GM23338 (cell line): ENCODE data around the gene SEH1L. TPM values are rescaled to one million over a fixed set of nuclear protein-coding genes. Genes with fewer than 3 reads are reported as not detected.

Experiments
- ATAC-seq: fragments of 200-7000 bp; cut with Tn5 transposase; 3 replicates; pipeline ENCODE4 v1.9.1; 2020
- DNase-seq: peaks from one replicate; pipeline ENCODE4 v3.0.0-alpha.2; 2015; ENCODE audit warnings: low spot score
- H2AFZ ChIP-seq: fragments of 200-600 bp; sonication (generic); 2 replicates; pipeline ENCODE4 v1.8.0; 2016; ENCODE audit warnings: antibody characterized with exemption, mild to moderate bottlenecking, moderate library complexity
- H3F3A ChIP-seq: fragments of 200-600 bp; sonication (generic); replicated peaks from 2 replicates; pipeline ENCODE4 v1.8.0; 2017; ENCODE audit warnings: antibody characterized with exemption, mixed run types, low read depth
- H3K27ac ChIP-seq: fragments of 200-600 bp; sonication (generic); 2 replicates; pipeline ENCODE4 v1.6.1; 2016; ENCODE audit warnings: low read depth
- H3K27me3 ChIP-seq: fragments of 200-600 bp; sonication (generic); 2 replicates; pipeline ENCODE4 v1.8.0; 2016; ENCODE audit warnings: mild to moderate bottlenecking, mixed run types, moderate library complexity; ENCODE audit not compliant: insufficient read depth
- H3K36me3 ChIP-seq: fragments of 200-600 bp; sonication (generic); 2 replicates; pipeline ENCODE4 v1.8.0; 2016; ENCODE audit warnings: mild to moderate bottlenecking; ENCODE audit not compliant: insufficient read depth
- H3K4me1 ChIP-seq: fragments of 200-600 bp; sonication (generic); 2 replicates; pipeline ENCODE4 v1.8.0; 2016; ENCODE audit warnings: mild to moderate bottlenecking, moderate library complexity; ENCODE audit not compliant: insufficient read depth
- H3K4me2 ChIP-seq: fragments of 200-600 bp; sonication (generic); 2 replicates; pipeline ENCODE4 v1.7.1; 2017; ENCODE audit warnings: mixed run types
- H3K4me3 ChIP-seq: fragments of 200-600 bp; sonication (generic); 2 replicates; pipeline ENCODE4 v1.6.1; 2016; ENCODE audit warnings: mixed run types
- H3K79me2 ChIP-seq: fragments of 200-600 bp; sonication (generic); replicated peaks from 2 replicates; pipeline ENCODE4 v1.8.0; 2017; ENCODE audit warnings: mild to moderate bottlenecking; ENCODE audit not compliant: insufficient read depth
- H3K9me2 ChIP-seq: fragments of 200-600 bp; sonication (generic); 2 replicates; pipeline ENCODE4 v1.8.0; 2017; ENCODE audit not compliant: insufficient read depth
- H4K20me1 ChIP-seq: fragments of 200-600 bp; sonication (generic); replicated peaks from 2 replicates; pipeline ENCODE4 v1.8.0; 2017; ENCODE audit warnings: mild to moderate bottlenecking; ENCODE audit not compliant: insufficient read depth
- H3K27ac Mint-ChIP-seq: 2 replicates; pipeline ENCODE4 v1.8.0; 2020; ENCODE audit warnings: inconsistent platforms, mild to moderate bottlenecking, moderate library complexity, mixed read lengths
- H3K27me3 Mint-ChIP-seq: 3 replicates; pipeline ENCODE4 v1.8.0; 2022; ENCODE audit warnings: low read depth, mild to moderate bottlenecking, moderate library complexity, mixed read lengths, inconsistent platforms; ENCODE audit not compliant: insufficient read depth, poor library complexity
- H3K36me3 Mint-ChIP-seq: 3 replicates; pipeline ENCODE4 v1.8.0; 2021; ENCODE audit warnings: low read depth, mild to moderate bottlenecking, inconsistent platforms, moderate library complexity, mixed read lengths
- H3K4me1 Mint-ChIP-seq: 3 replicates; pipeline ENCODE4 v1.8.0; 2020; ENCODE audit warnings: mild to moderate bottlenecking, inconsistent platforms, mixed read lengths
- H3K4me3 Mint-ChIP-seq: 3 replicates; pipeline ENCODE4 v1.8.0; 2021; ENCODE audit warnings: moderate library complexity, mild to moderate bottlenecking, inconsistent platforms, mixed read lengths
- H3K9me3 Mint-ChIP-seq: 3 replicates; pipeline ENCODE4 v1.8.0; 2020; ENCODE audit warnings: moderate library complexity, mild to moderate bottlenecking, inconsistent platforms, mixed read lengths
- CREB1 ChIP-seq: fragments of 250-450 bp; sonication (Bioruptor Pico); IDR thresholded peaks from 2 replicates; pipeline ENCODE4 v1.5.0; 2020; ENCODE audit warnings: low read depth, mild to moderate bottlenecking, moderate library complexity
- CTCF ChIP-seq, 2 experiments: fragments of 200-600 bp in 1 of 2; sonication (generic) in 1 of 2; conservative IDR thresholded peaks; 2 replicates each; pipeline versions ENCODE4 v1.5.1 to v1.6.1; 2016 to 2017; ENCODE audit warnings: antibody characterized with exemption in 2 of 2, low read depth in 2 of 2, mild to moderate bottlenecking in 2 of 2, moderate library complexity in 1 of 2
- ETS1 ChIP-seq: IDR thresholded peaks from 2 replicates; pipeline ENCODE4 v1.6.1; 2016; ENCODE audit warnings: antibody characterized with exemption
- EZH2phosphoT487 ChIP-seq: fragments of 200-600 bp; sonication (generic); IDR thresholded peaks from one replicate; pipeline ENCODE4 v1.8.1; 2018; ENCODE audit warnings: antibody characterized with exemption; ENCODE audit not compliant: unreplicated experiment
- JUNB ChIP-seq: IDR thresholded peaks from one replicate; pipeline ENCODE4 v1.6.1; 2016; ENCODE audit warnings: antibody characterized with exemption; ENCODE audit not compliant: unreplicated experiment
- NANOG ChIP-seq: IDR thresholded peaks from 2 replicates; pipeline ENCODE4 v1.6.1; 2016; ENCODE audit warnings: antibody characterized with exemption, borderline replicate concordance
- POLR2AphosphoS5 ChIP-seq: IDR thresholded peaks from 2 replicates; pipeline ENCODE4 v1.6.1; 2016; ENCODE audit warnings: antibody characterized with exemption, low read depth
- REST ChIP-seq: IDR thresholded peaks from one replicate; pipeline ENCODE4 v1.6.1; 2018; ENCODE audit warnings: antibody characterized with exemption; ENCODE audit not compliant: unreplicated experiment
- STAT1 ChIP-seq: IDR thresholded peaks from one replicate; pipeline ENCODE4 v1.6.1; 2016; ENCODE audit warnings: antibody characterized with exemption; ENCODE audit not compliant: unreplicated experiment
- ZNF114 ChIP-seq: fragments of 250-450 bp; sonication (Bioruptor Pico); IDR thresholded peaks from 2 replicates; pipeline ENCODE4 v1.5.0; 2020; ENCODE audit warnings: mild to moderate bottlenecking, moderate library complexity
- ZNF331 ChIP-seq: fragments of 250-450 bp; sonication (Bioruptor Pico); IDR thresholded peaks from 2 replicates; pipeline ENCODE4 v1.5.0; 2020; ENCODE audit warnings: low read depth, mild to moderate bottlenecking, moderate library complexity
- polyA plus RNA-seq: library from polyadenylated mRNA; unstranded; fragments of >200 nt; fragmentation: Nextera tagmentation; extraction: Ambion mirVana; gene quantifications from 2 replicates; pipeline ENCODE4 v1.2.1, GENCODE V29; 2016
- total RNA-seq: library from RNA; depleted of rRNA; stranded (reverse); fragments of >200 nt; shearing (Covaris generic); gene quantifications from 2 replicates; pipeline ENCODE4 v1.2.3, GENCODE V29; 2014

The SEH1L gene
- total and polyA plus RNA-seq, 2 experiments from 2014 or later = 46.9 to 72.0 TPM

GRCh38 chr18:12933327-12933726, 14.5 kb upstream of the SEH1L start (continued):
- TF ChIP-seq CTCF (conservative IDR thresholded peaks at IDR 0.05; ENCODE audit: low read depth in 2 of 2) = no peak
- TF ChIP-seq ZNF331 (CRISPR knock-in tag) = no peak
- no peak for TF ChIP-seq JUNB
- no peak for TF ChIP-seq REST
- TF ChIP-seq ETS1 = no peak
- TF ChIP-seq CREB1 (CRISPR knock-in tag) = no peak
- TF ChIP-seq ZNF114 (CRISPR knock-in tag) = no peak
- no peak for TF ChIP-seq NANOG

GRCh38 chr18:12934454-12935071, 13.2 kb upstream of the SEH1L start:
- peak; percentile 96 for ATAC-seq
- no peak overlapping the region for H3K4me3 Mint-ChIP-seq

More at GRCh38 chr18:12934454-12935071, 13.2 kb upstream of the SEH1L start:
- Histone ChIP-seq H3K4me2 (no peak overlapping the region), H3K27me3 (no peaks in the 10 kb centered on the region), H3K36me3 (no peaks in the 10 kb centered on the region), H3F3A (no peaks in the 10 kb centered on the region), H3K4me3 (no peak overlapping the region), H3K9me2 (no peaks in the 10 kb centered on the region), H3K27ac (no peak overlapping the region), H2AFZ (no peak overlapping the region), H3K4me1 (no peaks in the 10 kb centered on the region), H4K20me1 (no peaks in the 10 kb centered on the region), H3K79me2 (no peaks in the 10 kb centered on the region)
- H3K27me3 Mint-ChIP-seq = no peaks in the 10 kb centered on the region
- H3K36me3 Mint-ChIP-seq = no peaks in the 10 kb centered on the region
- H3K27ac Mint-ChIP-seq = no peak overlapping the region
- TF ChIP-seq EZH2phosphoT487 = no peak
- peak; percentile 97 to 98 for TF ChIP-seq CTCF (conservative IDR thresholded peaks at IDR 0.05; ENCODE audit: low read depth in 2 of 2)
- no peak for TF ChIP-seq CREB1 (CRISPR knock-in tag)
- no peak for TF ChIP-seq STAT1
- TF ChIP-seq ETS1 = no peak
- no peak for TF ChIP-seq REST
- no peak for TF ChIP-seq ZNF114 (CRISPR knock-in tag)
- no peak for TF ChIP-seq POLR2AphosphoS5
- TF ChIP-seq NANOG = no peak
- H3K4me1 Mint-ChIP-seq = peaks cover 3% of the 10 kb centered on the region; the same call in 2 of the 3 replicates
- DNase-seq = peak; percentile 91
- no peaks in the 10 kb centered on the region for H3K9me3 Mint-ChIP-seq
